Measurements from ENCODE around the gene SATB2.

The SATB2 gene

DNA sequence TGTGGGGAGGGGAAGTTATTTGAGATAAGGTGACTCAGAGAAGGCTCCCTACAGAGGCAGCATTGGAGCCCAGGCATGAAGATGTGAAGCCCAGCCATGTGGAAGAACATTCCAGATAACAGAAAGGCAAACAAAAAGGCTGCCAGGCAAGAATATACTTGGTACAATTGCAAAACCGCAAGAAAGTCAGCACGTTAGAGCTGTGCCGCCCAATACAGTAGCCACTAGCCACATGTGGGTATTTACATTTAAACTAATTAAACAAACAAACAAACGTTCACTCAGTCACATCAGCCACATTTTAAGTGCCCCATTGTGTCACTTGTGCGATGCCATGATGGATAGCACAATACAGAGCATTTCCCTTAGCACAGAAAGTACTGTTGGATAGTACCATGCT lies 179.6 kb downstream of the SATB2 start:
- DNase-seq (ENCODE audit: low spot score), result no peak
- in situ Hi-C loops (cut with MboI; ENCODE audit: low sequenced_read_pairs, unreplicated experiment), result no loop called here
- no peak for TF ChIP-seq CTCF (IDR thresholded peaks at IDR 0.05; ENCODE audit: borderline replicate concordance, control extremely low read depth, extremely low read depth, insufficient read depth, missing control alignments)

GRCh38 chr2:199273042-199273511 lies 184.7 kb downstream of the SATB2 start:
- in situ Hi-C loops (cut with MboI; ENCODE audit: low sequenced_read_pairs, unreplicated experiment), result no loop called here

GRCh38 chr2:199261936-199262335 lies 195.8 kb downstream of the SATB2 start:
- in situ Hi-C loops (cut with MboI; ENCODE audit: low sequenced_read_pairs, unreplicated experiment), result no loop called here
- no peak for DNase-seq (ENCODE audit: low spot score)
- no peak for TF ChIP-seq CTCF (IDR thresholded peaks at IDR 0.05; ENCODE audit: borderline replicate concordance, control extremely low read depth, extremely low read depth, insufficient read depth, missing control alignments)

More at GRCh38 chr2:199273042-199273511, 184.7 kb downstream of the SATB2 start:
- no peak for DNase-seq (ENCODE audit: low spot score)
- TF ChIP-seq CTCF (IDR thresholded peaks at IDR 0.05; ENCODE audit: borderline replicate concordance, control extremely low read depth, extremely low read depth, insufficient read depth, missing control alignments), result no peak

DNA sequence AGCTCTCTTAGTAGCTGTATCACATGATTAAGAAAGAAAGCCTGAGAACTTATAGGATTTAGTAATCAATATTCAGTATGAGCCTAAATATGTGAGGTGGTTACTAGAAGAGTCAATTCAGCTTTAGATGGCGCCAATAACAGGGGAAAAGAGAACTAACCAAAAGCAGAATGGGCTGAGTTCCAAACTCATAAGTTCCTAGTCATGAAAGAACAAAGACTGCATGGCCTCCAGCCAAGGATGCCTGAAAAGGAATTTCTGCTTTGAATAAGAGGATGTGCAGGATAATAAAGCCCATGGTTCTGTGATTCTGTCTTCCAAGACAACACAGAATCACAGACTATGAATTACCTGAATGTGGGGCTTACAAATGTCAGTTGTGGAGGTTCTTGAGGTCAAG lies 196.5 kb downstream of the SATB2 start:
- no peak for TF ChIP-seq CTCF (IDR thresholded peaks at IDR 0.05; ENCODE audit: borderline replicate concordance, control extremely low read depth, extremely low read depth, insufficient read depth, missing control alignments)
- in situ Hi-C loops (cut with MboI; ENCODE audit: low sequenced_read_pairs, unreplicated experiment), result no loop called here
- DNase-seq (ENCODE audit: low spot score), result no peak

DNA sequence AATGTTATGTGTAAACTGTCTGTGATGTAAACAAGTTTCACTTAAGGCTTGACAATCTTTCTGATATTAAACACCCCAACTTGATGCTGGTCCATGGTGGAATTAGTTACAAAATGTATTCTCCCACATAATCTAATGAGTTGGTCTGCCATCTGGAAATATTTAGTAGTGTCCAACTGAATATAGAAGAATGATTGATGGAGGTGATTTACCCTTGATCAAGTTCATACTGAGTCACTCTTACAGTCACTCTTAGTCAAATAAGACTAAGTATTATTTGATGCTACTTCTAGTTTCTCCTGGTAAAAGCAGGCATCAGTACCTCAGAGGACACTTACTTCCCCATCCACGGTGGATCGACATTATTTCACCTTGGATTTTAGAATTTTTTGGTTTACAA lies 198.1 kb downstream of the SATB2 start:
- DNase-seq (ENCODE audit: low spot score), result no peak
- in situ Hi-C loops (cut with MboI; ENCODE audit: low sequenced_read_pairs, unreplicated experiment), result no loop called here
- no peak for TF ChIP-seq CTCF (IDR thresholded peaks at IDR 0.05; ENCODE audit: borderline replicate concordance, control extremely low read depth, extremely low read depth, insufficient read depth, missing control alignments)

DNA sequence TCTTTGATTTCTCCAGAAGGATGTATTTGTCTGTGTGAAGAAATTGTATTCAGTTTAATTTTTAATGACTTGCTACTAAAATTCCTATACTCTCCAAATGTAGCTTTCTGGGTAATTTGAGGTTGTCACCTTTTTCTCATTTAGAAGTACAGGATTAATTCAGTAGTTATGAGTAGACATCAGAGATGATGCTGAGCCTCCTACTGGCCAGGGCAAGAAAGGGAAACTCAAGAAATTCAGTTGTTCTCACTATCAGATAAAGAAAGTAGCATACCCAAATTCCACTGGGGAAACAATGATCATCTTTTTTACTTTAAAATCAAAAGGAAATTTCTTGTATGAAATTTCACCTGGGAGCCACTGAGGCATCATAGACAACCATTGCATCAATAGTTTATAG lies 199.4 kb downstream of the SATB2 start:
- in situ Hi-C loops (cut with MboI; ENCODE audit: low sequenced_read_pairs, unreplicated experiment), result no loop called here
- no peak for DNase-seq (ENCODE audit: low spot score)
- no peak for TF ChIP-seq CTCF (IDR thresholded peaks at IDR 0.05; ENCODE audit: borderline replicate concordance, control extremely low read depth, extremely low read depth, insufficient read depth, missing control alignments)

All from GM13976 (cell line).